ENCODE results near the gene MRPS27.

MRPS27 gene

GRCh38 chr5:72208324-72208926, 111.6 kb downstream of the MRPS27 start:
- H3K9me3 ChIP-seq, result no peaks in the 10 kb centered on the region
- H3K4me3 ChIP-seq (ENCODE audit: low read depth in 1 of 2, low read length in 1 of 2), result no peak overlapping the region
- no peaks in the 10 kb centered on the region for H3K36me3 ChIP-seq
- no peaks in the 10 kb centered on the region for H3K4me1 ChIP-seq (ENCODE audit: control insufficient read depth in 1 of 2, insufficient read depth in 1 of 2, low read depth in 1 of 2, low read length in 1 of 2)
- TF ChIP-seq CTCF (IDR thresholded peaks at IDR 0.05), result no peak
- H3K27ac ChIP-seq, result no peak overlapping the region
- no peaks in the 10 kb centered on the region for H3K27me3 ChIP-seq

- Histone ChIP-seq H3K4me1 (ENCODE audit: control insufficient read depth in 1 of 2, insufficient read depth in 1 of 2, low read depth in 1 of 2, low read length in 1 of 2) (no peaks in the 10 kb centered on the region), H3K4me3 (ENCODE audit: low read depth in 1 of 2, low read length in 1 of 2) (no peak overlapping the region), H3K27ac (no peak overlapping the region), H3K27me3 (no peaks in the 10 kb centered on the region), H3K9me3 (no peaks in the 10 kb centered on the region), H3K36me3 (no peaks in the 10 kb centered on the region)
- no peak for TF ChIP-seq CTCF (IDR thresholded peaks at IDR 0.05)
These were observed 113.0 kb downstream of the MRPS27 start for GRCh38 chr5:72206994-72207393.

- no peak for TF ChIP-seq CTCF (IDR thresholded peaks at IDR 0.05)
- peaks cover 5% of the 10 kb centered on the region for H3K27me3 ChIP-seq
- no peaks in the 10 kb centered on the region for H3K9me3 ChIP-seq
- no peaks in the 10 kb centered on the region for H3K36me3 ChIP-seq
- no peaks in the 10 kb centered on the region for H3K4me1 ChIP-seq (ENCODE audit: control insufficient read depth in 1 of 2, insufficient read depth in 1 of 2, low read depth in 1 of 2, low read length in 1 of 2)
- H3K27ac ChIP-seq, result no peak overlapping the region
- H3K4me3 ChIP-seq (ENCODE audit: low read depth in 1 of 2, low read length in 1 of 2), result no peak overlapping the region
These were observed 113.9 kb downstream of the MRPS27 start for GRCh38 chr5:72206160-72206559.

GRCh38 chr5:72205431-72206009, 114.5 kb downstream of the MRPS27 start:
- H3K4me3 ChIP-seq (ENCODE audit: low read depth in 1 of 2, low read length in 1 of 2), result no peak overlapping the region
- H3K9me3 ChIP-seq, result no peaks in the 10 kb centered on the region
- H3K27ac ChIP-seq, result no peak overlapping the region
- TF ChIP-seq CTCF (IDR thresholded peaks at IDR 0.05), result no peak
- no peaks in the 10 kb centered on the region for H3K36me3 ChIP-seq
- peaks cover 7% of the 10 kb centered on the region for H3K27me3 ChIP-seq
- H3K4me1 ChIP-seq (ENCODE audit: control insufficient read depth in 1 of 2, insufficient read depth in 1 of 2, low read depth in 1 of 2, low read length in 1 of 2), result no peaks in the 10 kb centered on the region

- Histone ChIP-seq H3K4me3 (ENCODE audit: low read depth in 1 of 2, low read length in 1 of 2) (no peak overlapping the region), H3K27ac (no peak overlapping the region), H3K4me1 (ENCODE audit: control insufficient read depth in 1 of 2, insufficient read depth in 1 of 2, low read depth in 1 of 2, low read length in 1 of 2) (no peaks in the 10 kb centered on the region), H3K36me3 (no peaks in the 10 kb centered on the region), H3K9me3 (no peaks in the 10 kb centered on the region), H3K27me3 (peaks cover 7% of the 10 kb centered on the region)
- TF ChIP-seq CTCF (IDR thresholded peaks at IDR 0.05), result no peak
These were observed 115.1 kb downstream of the MRPS27 start for GRCh38 chr5:72204946-72205345.
